Measurements from ENCODE around the gene LRBA.

- no peak for TF ChIP-seq EZH2phosphoT487 (IDR thresholded peaks at IDR 0.05; ENCODE audit: borderline replicate concordance, low read length)
- TF ChIP-seq CTCF (IDR thresholded peaks at IDR 0.05; ENCODE audit: low read depth, low read length, poor library complexity, severe bottlenecking) = no peak
Observed at GRCh38 chr4:150259861-150260567, 755.1 kb downstream of the LRBA start.
